Measurements from ENCODE around the gene RHEB. TPM values are rescaled to one million over a fixed set of nuclear protein-coding genes. Genes with fewer than 3 reads are reported as not detected.

The RHEB gene
- total RNA-seq, 1 donor from 2014 or later, result 119 TPM

- no peak for FAIRE-seq
- DNase-seq (ENCODE audit: low spot score in 2 of 2), result no peak
Observed at GRCh38 chr7:151481650-151482505, 37.8 kb downstream of the RHEB start.

- FAIRE-seq (no peak), DNase-seq (ENCODE audit: low spot score in 2 of 2) (no peak)
Observed at GRCh38 chr7:151477867-151478266, 41.8 kb downstream of the RHEB start.

DNA sequence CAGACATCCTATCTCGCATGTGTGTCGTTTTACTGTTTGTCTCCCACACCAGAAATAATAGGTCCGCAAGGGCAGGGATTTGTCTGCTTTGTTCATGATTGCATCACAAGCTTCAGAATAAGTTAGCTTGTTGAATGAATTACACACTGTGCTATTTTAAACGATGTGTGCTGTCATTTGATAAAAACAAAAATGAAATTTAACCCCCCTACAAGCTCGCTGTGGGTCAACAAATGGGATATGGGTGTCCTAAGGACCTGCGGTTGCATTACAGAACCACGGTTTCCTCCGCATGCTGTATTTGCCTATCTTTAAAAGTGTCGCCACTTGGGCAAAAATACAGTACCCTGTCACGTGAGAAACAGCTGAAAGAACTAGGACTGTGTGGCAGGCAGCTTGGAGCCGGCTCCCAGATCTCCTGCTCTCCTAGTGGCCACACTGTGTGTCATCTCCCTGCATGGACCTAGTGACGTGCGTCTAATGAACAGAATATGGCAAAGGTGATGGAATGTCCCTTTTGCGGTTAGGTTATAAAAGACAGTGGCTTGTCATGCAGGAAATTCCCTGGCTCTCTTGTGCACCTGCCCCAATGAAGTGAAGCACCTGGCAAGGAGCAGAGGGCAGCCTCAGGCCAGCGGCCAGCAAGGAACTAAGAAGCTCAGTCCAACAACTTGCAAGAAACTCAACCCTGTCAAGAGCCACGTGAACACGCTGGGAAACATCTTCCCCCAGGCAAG lies 46.9 kb downstream of the RHEB start:
- FAIRE-seq (no peak), DNase-seq (ENCODE audit: low spot score in 2 of 2) (no peak)

GRCh38 chr7:151470711-151471110 lies 49.0 kb downstream of the RHEB start:
- no peak for FAIRE-seq
- no peak for DNase-seq (ENCODE audit: low spot score in 2 of 2)

DNA sequence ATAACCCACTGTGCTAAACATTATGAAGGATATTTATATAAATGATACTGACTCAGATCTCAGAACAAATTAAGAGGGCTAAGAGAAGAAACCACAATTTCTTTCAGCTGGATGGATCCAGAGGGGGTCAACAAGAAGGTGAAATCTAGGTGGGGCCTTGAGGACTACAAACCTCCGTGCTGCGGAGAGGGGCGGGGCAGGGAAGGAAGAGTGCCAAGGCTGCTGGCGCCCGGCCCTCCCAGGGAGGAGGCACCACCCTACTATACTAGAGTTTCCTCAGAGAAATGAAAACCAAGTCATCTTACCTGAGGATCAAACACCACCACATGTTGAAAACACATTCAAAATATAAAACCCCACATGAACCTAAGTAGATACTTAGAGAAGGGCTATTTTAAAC lies 50.4 kb downstream of the RHEB start:
- DNase-seq (ENCODE audit: low spot score in 2 of 2), result no peak
- no peak for FAIRE-seq

DNA sequence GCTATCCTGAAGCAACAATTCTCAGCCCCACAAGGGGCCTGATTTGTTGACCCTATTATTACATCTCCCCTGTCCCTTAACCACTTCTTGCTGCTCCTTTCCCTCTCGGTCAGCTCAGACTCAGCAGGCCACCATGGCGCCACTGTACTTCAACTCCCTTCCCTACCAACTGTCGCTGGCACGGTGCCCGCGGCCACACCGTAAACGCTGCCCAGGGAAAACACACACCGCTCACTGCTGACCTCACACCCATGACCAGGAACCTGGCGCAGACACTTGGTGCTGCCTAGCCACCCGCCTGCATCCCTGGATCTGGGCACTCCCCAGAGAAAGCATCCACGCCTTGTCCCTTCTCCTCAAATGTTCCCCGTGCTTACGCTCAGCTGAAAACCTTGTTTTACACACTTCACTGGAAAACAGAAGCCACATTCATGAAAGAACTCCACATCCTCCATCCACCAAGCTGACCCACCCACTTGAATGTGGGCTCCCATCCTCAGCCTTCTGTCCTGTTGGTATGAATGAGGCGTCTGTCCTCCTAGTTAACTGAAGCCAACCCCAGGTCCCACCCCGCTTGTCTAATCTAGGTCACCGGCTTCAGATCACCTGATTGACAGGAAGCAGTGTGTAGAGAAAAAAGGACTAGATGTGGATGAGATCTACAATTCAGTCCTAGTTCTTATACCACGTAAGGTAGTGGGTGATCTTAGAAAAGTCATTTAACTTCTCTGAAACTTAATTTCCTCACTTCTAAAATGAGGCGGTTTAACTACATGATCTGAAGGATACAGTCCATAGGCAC lies 51.3 kb downstream of the RHEB start:
- DNase-seq (ENCODE audit: low spot score in 2 of 2) (no peak), FAIRE-seq (no peak)

DNA sequence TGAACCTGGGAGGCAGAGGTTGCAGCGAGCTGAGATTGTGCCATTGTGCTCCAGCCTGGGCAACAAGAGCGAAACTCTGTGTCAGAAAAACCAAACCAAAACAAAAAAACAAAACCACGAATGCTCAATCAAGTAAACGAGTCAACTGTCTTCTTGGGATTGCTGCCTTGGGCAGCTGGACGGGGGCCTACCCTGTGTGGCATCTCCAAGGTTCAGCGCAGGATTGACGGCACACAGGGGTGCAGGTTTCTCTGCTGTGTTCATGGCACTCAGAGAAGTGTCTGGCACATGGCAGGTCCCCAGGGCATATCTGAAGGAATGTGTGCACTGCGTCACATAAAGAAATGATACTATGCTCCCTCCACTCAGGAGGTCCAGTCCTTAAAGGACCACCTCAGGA lies 54.5 kb downstream of the RHEB start:
- FAIRE-seq (no peak), DNase-seq (ENCODE audit: low spot score in 2 of 2) (no peak)

DNA sequence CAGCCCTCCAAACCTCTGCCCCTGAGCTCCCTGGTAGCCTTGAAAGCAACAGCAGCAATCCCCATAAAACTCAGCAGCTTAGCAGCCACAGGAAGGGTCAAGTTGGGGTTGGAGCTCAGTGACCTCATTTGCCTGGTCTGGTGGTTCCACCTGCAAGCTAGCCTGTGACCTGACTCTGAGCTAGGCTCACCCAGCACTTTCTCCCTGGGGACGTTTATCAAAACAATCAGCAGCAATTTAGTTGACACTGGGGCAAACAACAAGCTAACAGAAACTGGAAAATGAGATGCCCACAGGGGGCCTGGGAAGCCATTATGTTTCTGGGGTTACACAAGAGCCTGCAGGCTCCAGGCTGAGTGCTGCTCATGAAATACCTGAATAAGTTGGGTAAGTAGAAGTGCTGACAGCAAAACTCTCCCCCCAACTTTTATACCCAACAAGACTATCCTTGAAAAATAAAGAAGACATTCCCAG lies 57.4 kb downstream of the RHEB start:
- FAIRE-seq (no peak), DNase-seq (ENCODE audit: low spot score in 2 of 2) (no peak)

DNA sequence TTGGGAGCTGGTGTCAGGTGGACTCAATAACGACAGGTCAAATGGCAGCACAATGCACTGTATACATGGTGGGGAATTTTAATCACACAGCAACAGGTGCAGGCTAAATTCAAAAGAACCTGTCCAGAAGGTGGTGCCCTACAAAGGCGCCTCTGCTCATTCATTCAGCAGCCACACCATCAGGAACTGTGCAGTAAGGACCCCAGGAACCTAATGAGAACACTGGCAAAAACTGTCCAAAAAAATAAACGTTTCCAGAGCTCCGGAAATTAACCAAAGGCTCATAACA lies 57.8 kb downstream of the RHEB start:
- DNase-seq (ENCODE audit: low spot score in 2 of 2), result no peak
- no peak for FAIRE-seq

DNA sequence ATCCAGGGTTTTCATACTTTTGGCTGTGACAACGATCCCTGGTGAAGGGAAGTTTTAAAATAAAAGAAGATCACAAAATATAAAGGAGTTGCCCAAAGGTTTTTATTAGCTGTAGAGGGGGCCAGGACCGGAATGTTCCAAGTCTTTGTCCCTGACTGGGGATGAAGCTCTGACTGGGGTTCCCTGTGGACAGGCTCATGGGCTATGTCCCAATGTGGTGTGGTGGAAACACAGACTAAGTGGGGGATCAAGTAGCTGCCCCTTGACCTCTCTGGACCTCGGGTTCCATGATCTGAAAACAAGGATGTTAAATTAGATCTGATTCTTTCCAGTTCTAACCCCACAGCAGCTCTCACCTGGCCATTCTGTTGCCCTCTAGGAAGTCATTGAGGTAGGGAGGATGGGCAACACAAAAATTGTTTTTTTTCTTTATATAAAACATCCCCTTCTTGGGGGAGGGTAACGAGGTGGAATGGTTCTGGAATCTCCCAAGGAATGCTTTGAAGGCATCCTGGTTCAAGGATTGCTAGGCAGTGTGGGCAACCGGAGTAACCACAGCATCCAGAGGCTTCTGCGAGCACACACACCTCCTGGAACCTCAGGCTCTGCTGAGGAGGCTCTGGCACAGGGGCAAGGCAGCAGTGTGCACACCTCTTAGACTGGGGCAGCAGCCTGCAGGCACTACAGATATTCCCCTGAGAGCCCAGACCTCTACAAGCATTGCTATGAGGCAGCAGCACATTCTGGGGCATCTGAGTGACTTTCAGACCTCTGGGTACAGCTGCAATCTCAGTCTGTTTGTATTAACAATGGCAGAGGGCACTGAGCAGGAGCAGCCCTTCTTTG lies 58.4 kb downstream of the RHEB start:
- FAIRE-seq (no peak), DNase-seq (ENCODE audit: low spot score in 2 of 2) (no peak)

DNA sequence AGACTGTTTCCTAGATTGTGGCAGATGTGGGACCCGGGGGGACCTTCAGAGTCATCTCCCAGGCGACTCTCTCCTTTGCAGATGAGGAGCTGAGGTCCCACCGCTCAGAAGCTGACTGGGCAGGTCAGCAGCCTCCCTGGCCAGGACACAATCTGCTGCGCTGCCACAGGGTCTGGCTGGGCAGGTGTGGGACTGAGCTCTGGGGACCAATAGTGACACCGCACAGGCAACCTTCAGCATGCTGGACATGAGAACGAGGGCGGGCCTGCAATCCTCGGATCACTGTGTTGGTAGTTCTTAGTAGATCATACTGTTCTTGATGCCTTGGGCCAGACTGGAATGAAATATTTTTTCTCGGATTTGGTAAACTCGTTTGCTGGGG lies 59.2 kb downstream of the RHEB start:
- no peak for FAIRE-seq
- no peak for DNase-seq (ENCODE audit: low spot score in 2 of 2)

- DNase-seq (ENCODE audit: low spot score in 2 of 2) (peak in 1 of 2 donors; percentile 71), FAIRE-seq (no peak)
Observed at GRCh38 chr7:151459726-151460473, 59.8 kb downstream of the RHEB start.

- DNase-seq (ENCODE audit: low spot score in 2 of 2) (no peak), FAIRE-seq (no peak)
Observed at GRCh38 chr7:151457534-151457933, 62.2 kb downstream of the RHEB start.

- DNase-seq (ENCODE audit: low spot score in 2 of 2) (no peak), FAIRE-seq (no peak)
Observed at GRCh38 chr7:151456782-151457181, 62.9 kb downstream of the RHEB start.

DNA sequence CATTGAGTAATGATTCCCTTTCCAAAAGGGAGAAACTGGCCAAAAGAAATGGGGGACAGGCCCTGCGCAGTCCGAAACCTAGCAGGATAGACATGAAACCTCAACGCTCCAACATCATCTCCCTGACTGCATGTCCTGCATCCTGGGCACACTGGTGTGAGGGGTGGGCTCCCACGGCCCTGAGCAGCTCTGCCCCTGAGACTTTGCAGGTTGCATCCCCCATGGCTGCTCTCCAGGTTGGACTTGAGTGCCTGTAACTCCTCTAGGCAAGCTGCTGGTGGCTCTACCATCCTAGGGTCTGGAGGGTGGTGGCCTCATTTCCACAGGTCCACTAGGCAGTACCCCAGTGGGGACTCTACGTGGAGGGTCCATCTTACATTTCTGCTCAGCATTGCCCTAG lies 63.4 kb downstream of the RHEB start:
- DNase-seq (ENCODE audit: low spot score in 2 of 2) (no peak), FAIRE-seq (no peak)

GRCh38 chr7:151455690-151456089 lies 64.0 kb downstream of the RHEB start:
- DNase-seq (ENCODE audit: low spot score in 2 of 2) (no peak), FAIRE-seq (no peak)

GRCh38 chr7:151454932-151455530 lies 64.7 kb downstream of the RHEB start:
- FAIRE-seq (no peak), DNase-seq (ENCODE audit: low spot score in 2 of 2) (no peak)

DNA sequence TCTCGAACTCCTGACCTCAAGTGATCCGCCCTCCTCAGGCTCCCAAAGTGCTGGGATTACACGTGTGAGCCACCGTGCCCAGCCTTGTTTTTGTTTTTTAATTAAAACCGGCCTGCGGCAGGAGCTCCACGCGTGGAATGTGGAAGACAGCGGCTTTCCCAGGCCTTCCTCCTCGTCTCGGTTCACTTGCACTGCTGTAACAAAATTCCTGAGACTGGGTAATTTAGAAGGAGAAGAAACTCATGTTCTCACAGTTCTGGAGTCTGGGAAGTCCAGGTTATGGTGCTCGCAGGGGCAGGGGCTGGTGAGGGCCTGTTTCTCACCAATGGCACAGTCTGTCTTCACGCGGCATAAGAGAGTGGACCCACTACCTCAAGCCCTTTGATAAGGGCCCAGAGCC lies 65.4 kb downstream of the RHEB start:
- DNase-seq (ENCODE audit: low spot score in 2 of 2), result no peak
- FAIRE-seq, result no peak

DNA sequence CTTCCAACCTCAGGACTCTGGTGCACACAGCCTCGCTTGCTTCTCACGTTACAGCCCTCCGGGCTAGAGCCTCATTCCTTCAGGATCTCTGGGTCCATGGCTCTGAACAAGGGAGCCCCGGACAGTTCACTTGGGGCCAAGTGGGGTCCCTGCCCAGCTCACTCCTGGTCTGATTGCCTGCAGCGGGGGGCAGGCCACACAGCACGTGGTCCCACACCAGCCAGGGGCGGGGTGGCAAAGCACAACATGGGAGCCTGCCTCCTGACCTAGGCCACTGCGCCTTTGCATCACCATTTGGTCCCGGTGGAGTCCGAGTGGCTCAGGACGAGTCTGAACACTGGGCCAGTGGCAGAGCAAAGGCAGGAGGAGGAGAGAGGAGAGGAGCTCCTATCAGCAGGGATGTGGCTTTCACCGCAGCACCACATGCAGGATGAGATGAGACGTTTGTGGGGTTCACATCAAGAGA lies 66.3 kb downstream of the RHEB start:
- FAIRE-seq (no peak), DNase-seq (ENCODE audit: low spot score in 2 of 2) (no peak)
